GM19193 (cell line): ENCODE results near the gene PROCA1.

Experiments used
- POLR2A ChIP-seq: IDR thresholded peaks from 4 replicates; pipeline ENCODE4 v1.6.1; 2011; ENCODE audit not compliant: insufficient read depth, insufficient read length; ENCODE audit errors: extremely low read depth

The PROCA1 gene

DNA sequence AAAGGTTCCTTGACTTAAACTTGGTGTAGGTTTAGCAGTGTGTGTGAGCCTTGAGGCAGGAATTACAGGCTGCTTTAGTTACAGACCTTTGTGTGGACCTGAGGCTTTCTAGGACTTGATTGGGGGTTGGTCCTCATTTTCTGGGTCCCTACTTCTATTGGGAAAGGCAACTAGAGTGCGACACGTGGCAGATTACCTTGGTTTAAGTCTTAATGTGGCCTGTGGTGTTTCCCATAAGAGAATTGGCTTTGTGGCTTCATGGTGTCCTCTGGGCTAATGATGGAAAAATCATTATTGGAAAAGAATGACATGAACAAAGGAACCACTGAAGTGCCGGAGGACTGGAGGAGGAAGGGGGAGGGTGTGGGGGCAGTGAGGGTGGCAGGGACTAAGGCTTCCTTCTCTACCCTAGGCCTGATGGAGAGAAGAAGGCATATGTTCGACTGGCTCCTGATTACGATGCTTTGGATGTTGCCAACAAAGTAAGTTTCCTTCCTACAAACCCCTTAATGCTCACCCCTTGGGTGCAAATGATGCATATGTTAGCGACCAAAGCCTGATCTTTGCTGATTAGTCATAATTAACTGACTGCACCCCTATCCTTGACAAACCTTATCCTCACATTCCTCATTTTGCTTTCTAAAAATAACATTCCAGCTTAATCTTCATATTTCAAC, 11.6 kb upstream of the PROCA1 start:
- TF ChIP-seq POLR2A, result no peak

DNA sequence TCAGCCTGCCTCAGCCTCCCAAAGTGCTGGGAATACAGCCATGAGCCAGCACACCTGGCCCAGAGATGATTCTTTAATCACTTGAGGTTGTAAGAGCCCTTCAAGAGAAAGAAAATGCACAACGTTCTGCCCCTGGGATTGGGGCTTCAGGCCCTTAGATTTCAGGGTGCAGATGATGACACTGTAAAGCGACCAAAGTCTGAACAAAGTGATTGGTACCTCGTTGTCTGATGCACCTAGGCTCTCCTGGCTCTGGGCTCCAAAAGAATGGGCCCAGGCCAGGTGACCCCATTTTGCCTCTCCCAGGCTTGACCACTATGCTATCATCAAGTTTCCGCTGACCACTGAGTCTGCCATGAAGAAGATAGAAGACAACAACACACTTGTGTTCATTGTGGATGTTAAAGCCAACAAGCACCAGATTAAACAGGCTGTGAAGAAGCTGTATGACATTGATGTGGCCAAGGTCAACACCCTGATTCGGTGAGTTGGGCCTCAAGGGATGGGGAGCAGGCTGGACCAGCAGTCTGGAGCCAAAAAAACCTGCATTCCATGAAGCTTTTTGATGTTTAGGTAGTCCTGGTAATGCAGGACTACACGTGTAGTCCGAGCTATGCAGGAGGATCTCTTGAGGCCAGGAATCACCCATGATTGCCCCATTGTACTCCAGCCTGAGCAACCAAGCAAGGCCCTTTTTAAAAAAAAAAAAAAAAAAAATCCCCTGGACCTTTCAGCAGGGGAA, 10.9 kb upstream of the PROCA1 start:
- no peak for TF ChIP-seq POLR2A

DNA sequence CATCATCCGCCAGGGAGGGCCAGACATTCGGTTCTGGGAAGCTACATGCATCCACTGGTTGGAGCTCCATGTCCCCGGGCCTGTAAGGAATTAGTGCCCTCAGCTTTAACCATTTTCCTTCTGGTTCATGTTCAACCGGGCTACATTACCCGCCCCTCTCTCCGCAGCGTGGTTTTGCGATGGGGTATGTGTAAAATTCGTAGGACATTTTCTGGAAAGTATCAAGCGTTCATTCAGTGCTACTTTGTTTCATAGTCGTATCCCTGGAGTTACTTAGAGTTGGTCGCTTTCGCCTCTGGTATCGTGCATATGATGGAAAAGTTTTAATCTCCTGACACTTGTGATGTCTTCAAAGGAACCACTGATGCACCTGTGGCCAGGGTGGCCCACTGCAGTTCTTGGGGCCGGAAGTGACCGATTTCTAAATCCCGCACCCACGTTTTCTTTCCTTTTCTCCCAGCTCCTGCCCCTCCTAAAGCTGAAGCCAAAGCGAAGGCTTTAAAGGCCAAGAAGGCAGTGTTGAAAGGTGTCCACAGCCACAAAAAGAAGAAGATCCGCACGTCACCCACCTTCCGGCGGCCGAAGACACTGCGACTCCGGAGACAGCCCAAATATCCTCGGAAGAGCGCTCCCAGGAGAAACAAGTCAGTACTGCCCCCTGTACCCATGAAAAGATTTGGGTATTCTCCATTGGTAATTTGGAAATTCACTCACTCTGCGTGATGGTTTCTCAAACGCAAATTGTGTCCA, 8.7 kb upstream of the PROCA1 start:
- no peak for TF ChIP-seq POLR2A

DNA sequence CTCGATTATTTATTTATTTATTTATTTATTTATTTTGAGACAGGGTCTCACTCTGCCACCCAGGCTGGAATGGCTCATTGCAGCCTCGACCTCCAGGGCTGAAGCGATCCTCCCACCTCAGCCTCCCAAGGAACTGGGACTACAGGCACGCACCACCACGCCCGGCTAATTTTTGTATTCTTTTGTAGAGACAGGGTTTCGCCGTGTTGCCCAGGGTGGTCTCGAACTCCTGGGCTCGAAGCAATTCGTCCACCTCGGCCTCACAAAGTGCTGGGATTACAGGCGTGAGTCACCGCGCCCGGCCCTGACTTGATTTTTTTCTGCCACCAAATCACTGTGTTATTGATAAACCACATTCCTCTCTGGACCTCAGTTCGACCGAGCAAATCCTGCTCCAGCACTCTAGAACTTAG, 7.3 kb upstream of the PROCA1 start:
- TF ChIP-seq POLR2A, result no peak

DNA sequence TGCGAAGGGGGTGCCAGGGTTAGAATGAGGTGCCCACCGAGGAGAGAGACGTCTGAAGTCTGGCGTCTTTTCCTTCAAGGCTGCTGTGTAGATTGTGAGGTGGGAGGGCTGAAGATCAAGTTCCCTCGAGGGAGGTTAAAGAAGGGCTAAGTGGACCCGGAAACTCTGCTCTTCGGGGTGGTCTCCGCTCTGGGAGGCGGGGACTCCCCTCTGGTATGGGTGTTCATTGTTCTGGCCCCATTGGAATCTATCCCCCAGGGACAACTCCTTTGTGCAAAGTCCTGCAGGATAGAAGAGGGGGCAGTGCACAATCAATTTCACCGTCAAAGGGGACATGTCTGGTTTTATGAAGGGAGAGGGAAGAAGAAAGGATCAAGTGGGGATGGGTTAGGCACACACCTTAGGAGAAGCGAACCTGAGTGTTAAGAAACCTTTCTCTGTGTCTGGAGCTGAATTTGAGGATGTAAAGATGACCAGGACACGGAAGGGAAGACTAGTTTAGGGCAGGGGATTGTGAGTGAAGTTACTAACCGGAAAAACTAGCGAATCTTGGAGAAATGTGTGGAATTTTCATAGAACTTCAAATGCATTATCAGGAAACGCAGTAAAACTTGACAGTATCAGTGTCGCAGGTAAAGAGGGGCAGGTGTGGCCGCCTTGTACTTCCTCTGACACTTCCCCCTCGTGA, 6.8 kb upstream of the PROCA1 start:
- TF ChIP-seq POLR2A, result no peak

DNA sequence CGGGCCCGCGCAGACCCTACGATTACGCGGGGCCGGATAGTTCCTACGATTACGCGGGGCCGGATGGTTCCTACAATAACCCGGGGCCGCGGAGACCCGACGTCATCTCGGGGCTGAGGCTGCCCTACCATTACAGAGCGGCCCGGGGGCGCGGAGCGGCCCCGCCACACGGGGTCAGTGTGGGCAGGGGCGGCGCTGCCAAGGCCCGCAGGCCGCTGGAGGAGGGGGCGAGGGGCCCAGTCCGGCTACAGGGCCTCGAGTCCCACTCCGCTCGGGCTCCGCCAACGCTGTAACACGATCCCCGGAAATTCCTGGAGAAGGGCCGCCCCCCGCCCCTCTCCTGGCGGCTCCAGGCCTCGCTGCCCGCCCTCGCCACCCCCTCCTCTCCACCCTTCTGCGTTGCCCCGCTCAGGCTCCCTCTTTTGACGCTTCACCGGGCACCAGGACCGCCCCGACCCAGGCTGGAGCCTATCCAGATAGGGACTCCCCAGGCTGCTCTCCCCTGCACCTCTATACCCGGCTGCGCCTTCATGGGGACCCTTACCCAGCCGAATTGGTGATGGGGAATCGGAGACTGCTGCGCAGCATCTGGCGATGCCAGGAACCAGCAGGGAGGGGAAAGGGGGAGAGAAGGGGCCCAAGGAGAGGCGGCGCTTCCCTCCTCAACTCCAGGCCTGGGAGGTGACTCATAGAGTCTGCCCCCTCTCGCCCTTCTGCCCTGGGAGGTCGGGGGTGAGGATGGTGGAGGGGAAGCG, 6.1 kb upstream of the PROCA1 start, which contains the start of gene RAB34:
Gene RAB34, minus strand, starts transcription at position 291 of the 755 bp plus-strand sequence. CDS start 602 bp downstream, outside the sequence.
- no peak for TF ChIP-seq POLR2A

DNA sequence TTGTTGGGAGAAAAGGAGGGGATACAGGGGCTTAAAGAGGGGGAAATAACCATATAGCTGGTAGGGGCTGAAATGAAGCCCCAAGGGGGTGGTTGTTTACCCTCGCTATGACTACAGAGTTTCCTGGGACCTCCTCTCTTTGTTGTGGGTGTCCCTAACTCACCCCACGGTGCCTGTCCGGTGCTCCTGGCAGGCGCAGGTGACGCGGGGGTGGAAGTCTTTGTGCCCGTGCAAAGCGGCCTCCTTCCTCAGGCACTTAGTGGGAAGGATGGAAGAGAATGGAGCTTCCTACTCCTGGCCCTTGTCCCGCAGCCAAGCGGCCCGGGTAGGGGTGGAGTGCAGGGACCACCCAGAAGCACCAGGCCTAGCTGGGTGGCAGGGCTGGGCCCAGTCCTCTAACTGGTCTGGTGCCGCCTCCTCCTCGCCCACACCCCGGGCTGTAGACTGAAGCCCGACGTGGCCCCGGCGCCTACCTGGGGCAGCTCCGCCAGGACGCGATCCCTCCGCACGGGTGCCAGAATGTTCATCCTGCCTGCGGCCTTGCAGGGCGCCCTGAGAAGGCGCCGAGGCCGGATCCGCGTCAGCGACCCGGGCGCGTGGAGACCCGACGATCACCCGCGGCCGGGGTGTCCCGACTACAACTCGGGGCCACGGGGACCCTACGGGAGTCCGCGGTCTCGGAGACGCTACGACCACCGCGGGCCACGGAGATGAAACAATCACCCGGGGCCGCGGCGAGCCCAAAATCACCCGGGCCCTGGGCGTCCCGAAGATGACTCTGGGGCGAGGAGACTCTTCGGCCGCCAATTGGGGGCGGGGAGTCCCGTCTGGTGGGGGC, 5.3 kb upstream of the PROCA1 start:
- no peak for TF ChIP-seq POLR2A

DNA sequence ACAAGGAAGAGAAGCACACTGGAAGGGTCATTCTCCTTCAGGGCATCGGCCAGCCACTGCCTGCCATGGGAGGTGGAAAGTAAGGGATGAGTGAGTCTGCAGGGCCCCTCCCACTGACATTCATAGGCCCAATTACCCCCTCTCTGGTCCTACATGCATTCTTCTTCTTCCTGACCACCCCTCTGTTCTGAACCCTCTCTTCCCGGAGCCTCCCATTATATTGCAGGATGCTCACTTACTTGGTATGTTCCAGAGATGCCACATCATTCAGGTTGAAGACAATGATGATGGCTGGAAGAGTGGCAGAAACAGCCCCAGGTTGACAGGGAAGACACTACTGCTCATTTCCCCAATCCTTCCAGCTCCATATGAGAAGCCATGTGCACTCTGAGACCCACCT, 3.5 kb upstream of the PROCA1 start:
- TF ChIP-seq POLR2A, result no peak

DNA sequence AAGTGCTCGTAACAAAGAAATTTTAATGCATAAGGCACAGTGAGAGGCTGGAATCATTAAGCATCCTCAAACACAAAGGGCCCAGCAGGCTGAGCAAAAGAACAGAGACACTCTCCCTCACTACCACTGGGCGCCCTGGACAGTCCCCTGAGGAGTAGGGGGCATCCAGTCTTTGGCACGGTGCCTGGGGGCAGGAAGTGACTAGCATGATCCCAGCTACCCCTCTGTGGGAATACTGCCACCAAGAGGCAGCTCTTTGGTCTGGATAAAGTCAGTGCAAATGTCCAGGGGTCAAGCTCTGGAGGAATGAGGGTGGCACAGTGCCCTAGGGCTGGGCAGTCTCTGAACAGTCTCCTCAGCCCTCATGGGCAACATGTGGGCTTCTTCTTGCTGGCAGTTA, 2.6 kb upstream of the PROCA1 start:
- TF ChIP-seq POLR2A, result no peak

DNA sequence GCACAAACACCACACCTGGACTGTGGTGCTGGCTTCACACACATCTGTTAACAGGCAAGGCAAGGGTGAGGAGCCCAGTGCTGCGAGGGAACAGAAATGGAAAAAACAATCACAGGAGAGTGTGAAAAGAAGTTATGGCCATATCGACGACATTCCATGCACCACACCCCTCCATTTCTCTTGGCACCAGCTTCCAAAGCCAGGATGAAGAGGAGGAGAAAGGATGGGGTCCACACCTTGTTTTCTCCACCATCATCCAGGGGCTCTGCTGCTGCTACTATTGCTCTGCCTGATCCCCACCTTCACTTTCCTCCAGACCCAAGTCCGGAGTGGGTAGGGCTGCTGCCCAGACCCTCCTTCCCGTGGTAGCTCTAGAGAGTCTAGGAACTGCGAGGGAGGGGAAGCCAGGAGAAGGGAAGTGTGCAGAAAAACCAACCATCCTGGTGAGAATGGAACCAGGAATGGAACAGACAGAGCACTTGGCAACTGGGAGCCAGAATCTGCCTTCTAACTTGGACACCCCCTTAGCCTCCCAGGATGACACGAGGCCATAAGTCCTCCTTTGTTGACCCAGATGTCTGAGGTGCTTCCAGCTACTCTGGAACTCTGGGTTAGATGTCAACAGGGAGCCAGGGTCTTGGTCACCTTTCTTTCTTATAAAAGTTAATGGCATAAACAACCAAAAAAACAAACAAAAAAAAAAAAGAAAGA, 1.2 kb upstream of the PROCA1 start:
- no peak for TF ChIP-seq POLR2A

DNA sequence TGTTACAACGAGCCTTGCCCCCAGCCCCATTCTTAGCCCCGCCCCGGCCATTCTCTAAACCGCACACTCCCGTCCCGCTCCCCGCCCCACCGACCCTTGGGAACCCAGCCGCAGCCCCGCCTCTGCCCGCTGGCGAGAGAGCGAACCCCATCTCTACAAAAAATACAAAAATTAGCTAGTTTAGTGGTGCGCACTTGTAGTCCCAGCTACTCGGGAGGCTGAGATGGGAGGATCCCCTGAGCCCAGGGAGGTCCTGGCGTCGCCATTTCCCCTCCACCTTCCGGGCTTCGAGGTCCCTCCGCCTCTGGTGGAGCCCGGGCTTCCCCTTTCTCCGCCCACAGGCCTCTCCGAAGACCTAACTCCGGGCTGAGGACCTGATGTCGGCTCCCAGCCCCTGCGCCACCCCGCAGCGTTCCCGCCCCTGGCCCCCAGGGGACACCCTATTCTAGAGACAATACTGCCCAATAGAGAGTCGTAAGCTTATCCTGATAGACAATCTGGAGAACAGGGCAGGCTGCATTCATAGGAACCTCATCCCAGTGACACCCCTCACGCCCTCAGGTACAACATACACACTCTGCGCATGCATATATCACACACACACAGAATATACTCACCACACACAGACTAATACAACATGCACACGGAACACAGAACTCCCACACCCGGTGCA, 480 bp upstream of the PROCA1 start:
- TF ChIP-seq POLR2A, result no peak
